Brain microvascular endothelial cell (primary cell): ENCODE measurements around the gene SPTLC3.

ENCODE experiments used
- DNase-seq: peaks from one replicate; pipeline ENCODE4 v3.0.0-alpha.2; 2020
- H3K27ac ChIP-seq: fragments of 250-450 bp; sonication (Bioruptor Pico); 2 replicates; pipeline ENCODE4 v1.5.1; 2020; ENCODE audit warnings: mild to moderate bottlenecking, moderate library complexity
- H3K27me3 ChIP-seq: fragments of 250-450 bp; sonication (Bioruptor Pico); replicated peaks from 2 replicates; pipeline ENCODE4 v1.5.1; 2020; ENCODE audit warnings: mild to moderate bottlenecking
- H3K36me3 ChIP-seq: fragments of 250-450 bp; sonication (Bioruptor Pico); replicated peaks from 2 replicates; pipeline ENCODE4 v1.5.1; 2020; ENCODE audit warnings: mild to moderate bottlenecking
- H3K4me3 ChIP-seq: 2 replicates; pipeline ENCODE4 v1.5.1; 2011; ENCODE audit warnings: low read depth, mild to moderate bottlenecking, control low read depth, low read length, moderate library complexity
- CTCF ChIP-seq: IDR thresholded peaks from 2 replicates; pipeline ENCODE4 v1.5.1; 2011; ENCODE audit warnings: low read depth, mild to moderate bottlenecking, moderate library complexity, low read length, control low read depth, inconsistent platforms; ENCODE audit errors: missing control alignments
- in situ Hi-C: cut with HindIII; loops from 2 replicates; pipeline ENCODE4 v1.10.0; 2017; ENCODE audit warnings: low sequenced_read_pairs, low pct_ligation_motif_present

SPTLC3 gene

GRCh38 chr20:13062789-13063188, 54.0 kb downstream of the SPTLC3 start:
- in situ Hi-C loops: no loop called here
- no peak for TF ChIP-seq CTCF
- Histone ChIP-seq H3K27ac (no peak overlapping the region), H3K27me3 (no peaks in the 10 kb centered on the region), H3K4me3 (no peak overlapping the region), H3K36me3 (no peaks in the 10 kb centered on the region)
- DNase-seq: no peak

GRCh38 chr20:13068336-13068735, 59.6 kb downstream of the SPTLC3 start:
- Histone ChIP-seq H3K27me3 (no peaks in the 10 kb centered on the region), H3K4me3 (no peak overlapping the region), H3K36me3 (no peaks in the 10 kb centered on the region), H3K27ac (no peak overlapping the region)
- TF ChIP-seq CTCF: no peak
- no peak for DNase-seq
- in situ Hi-C loops: no loop called here

- Histone ChIP-seq H3K4me3 (no peak overlapping the region), H3K36me3 (no peaks in the 10 kb centered on the region), H3K27me3 (no peaks in the 10 kb centered on the region), H3K27ac (no peak overlapping the region)
- TF ChIP-seq CTCF: no peak
- no peak for DNase-seq
- in situ Hi-C loops: no loop called here
Measured at GRCh38 chr20:13081877-13082276, 73.1 kb downstream of the SPTLC3 start.

GRCh38 chr20:13082378-13082777, 73.6 kb downstream of the SPTLC3 start:
- in situ Hi-C loops: no loop called here
- Histone ChIP-seq H3K27ac (no peak overlapping the region), H3K27me3 (no peaks in the 10 kb centered on the region), H3K36me3 (no peaks in the 10 kb centered on the region), H3K4me3 (no peak overlapping the region)
- TF ChIP-seq CTCF: no peak
- no peak for DNase-seq

GRCh38 chr20:13085275-13085674, 76.5 kb downstream of the SPTLC3 start:
- H3K4me3 ChIP-seq: no peak overlapping the region
- no peak for TF ChIP-seq CTCF
- DNase-seq: no peak
- no peak overlapping the region for H3K27ac ChIP-seq
- in situ Hi-C loops: no loop called here
- no peaks in the 10 kb centered on the region for H3K27me3 ChIP-seq
- no peaks in the 10 kb centered on the region for H3K36me3 ChIP-seq

GRCh38 chr20:13089950-13090469, 81.2 kb downstream of the SPTLC3 start:
- Histone ChIP-seq H3K4me3 (no peak overlapping the region), H3K27me3 (no peaks in the 10 kb centered on the region), H3K27ac (no peak overlapping the region), H3K36me3 (no peaks in the 10 kb centered on the region)
- in situ Hi-C loops: no loop called here
- no peak for DNase-seq
- no peak for TF ChIP-seq CTCF
